Panc1 (cell line): Measurements from ENCODE around the gene FUOM.

ENCODE experiments used
- POLR2AphosphoS5 ChIP-seq: IDR thresholded peaks from 2 replicates; pipeline ENCODE4 v1.6.1; 2012; ENCODE audit warnings: mild to moderate bottlenecking, low read depth, low read length, moderate library complexity
- TF ChIP-seq, protein P1 (sequence below): fragments of 450-650 bp; IDR thresholded peaks from 2 replicates; pipeline ENCODE4 v1.5.1; 2017; ENCODE audit warnings: mild to moderate bottlenecking
- TF ChIP-seq, protein P2 (sequence below), 2 experiments: IDR thresholded peaks; 2 replicates each; pipeline ENCODE4 v1.6.1; 2011 to 2012; ENCODE audit warnings: low read depth in 2 of 2, control low read depth in 1 of 2, low read length in 1 of 2, mild to moderate bottlenecking in 1 of 2, moderate library complexity in 1 of 2; ENCODE audit not compliant: insufficient read depth in 1 of 2

DNA sequence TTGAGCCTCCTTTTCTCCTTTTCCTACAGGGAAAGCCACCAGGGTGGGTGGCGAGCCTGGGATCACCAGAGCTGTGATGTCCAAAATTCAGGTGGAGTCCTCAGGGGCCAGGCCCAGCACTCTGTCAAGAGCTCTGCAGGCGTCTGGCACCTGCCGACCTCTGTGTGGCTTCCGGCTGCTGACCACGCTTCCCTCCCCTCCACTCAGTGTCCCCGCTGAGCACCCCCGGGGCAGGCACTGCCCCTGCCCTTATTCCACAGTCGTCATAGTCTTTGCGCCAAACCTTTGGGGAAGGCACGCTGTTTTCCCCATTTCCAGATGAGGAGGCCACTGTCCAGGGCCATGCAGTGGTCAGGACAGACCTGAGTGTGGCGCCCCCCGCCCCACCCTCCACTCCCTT lies 43.7 kb upstream of the FUOM start:
- TF ChIP-seq, protein P1, sequence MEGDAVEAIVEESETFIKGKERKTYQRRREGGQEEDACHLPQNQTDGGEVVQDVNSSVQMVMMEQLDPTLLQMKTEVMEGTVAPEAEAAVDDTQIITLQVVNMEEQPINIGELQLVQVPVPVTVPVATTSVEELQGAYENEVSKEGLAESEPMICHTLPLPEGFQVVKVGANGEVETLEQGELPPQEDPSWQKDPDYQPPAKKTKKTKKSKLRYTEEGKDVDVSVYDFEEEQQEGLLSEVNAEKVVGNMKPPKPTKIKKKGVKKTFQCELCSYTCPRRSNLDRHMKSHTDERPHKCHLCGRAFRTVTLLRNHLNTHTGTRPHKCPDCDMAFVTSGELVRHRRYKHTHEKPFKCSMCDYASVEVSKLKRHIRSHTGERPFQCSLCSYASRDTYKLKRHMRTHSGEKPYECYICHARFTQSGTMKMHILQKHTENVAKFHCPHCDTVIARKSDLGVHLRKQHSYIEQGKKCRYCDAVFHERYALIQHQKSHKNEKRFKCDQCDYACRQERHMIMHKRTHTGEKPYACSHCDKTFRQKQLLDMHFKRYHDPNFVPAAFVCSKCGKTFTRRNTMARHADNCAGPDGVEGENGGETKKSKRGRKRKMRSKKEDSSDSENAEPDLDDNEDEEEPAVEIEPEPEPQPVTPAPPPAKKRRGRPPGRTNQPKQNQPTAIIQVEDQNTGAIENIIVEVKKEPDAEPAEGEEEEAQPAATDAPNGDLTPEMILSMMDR: no peak
- TF ChIP-seq, protein P2, sequence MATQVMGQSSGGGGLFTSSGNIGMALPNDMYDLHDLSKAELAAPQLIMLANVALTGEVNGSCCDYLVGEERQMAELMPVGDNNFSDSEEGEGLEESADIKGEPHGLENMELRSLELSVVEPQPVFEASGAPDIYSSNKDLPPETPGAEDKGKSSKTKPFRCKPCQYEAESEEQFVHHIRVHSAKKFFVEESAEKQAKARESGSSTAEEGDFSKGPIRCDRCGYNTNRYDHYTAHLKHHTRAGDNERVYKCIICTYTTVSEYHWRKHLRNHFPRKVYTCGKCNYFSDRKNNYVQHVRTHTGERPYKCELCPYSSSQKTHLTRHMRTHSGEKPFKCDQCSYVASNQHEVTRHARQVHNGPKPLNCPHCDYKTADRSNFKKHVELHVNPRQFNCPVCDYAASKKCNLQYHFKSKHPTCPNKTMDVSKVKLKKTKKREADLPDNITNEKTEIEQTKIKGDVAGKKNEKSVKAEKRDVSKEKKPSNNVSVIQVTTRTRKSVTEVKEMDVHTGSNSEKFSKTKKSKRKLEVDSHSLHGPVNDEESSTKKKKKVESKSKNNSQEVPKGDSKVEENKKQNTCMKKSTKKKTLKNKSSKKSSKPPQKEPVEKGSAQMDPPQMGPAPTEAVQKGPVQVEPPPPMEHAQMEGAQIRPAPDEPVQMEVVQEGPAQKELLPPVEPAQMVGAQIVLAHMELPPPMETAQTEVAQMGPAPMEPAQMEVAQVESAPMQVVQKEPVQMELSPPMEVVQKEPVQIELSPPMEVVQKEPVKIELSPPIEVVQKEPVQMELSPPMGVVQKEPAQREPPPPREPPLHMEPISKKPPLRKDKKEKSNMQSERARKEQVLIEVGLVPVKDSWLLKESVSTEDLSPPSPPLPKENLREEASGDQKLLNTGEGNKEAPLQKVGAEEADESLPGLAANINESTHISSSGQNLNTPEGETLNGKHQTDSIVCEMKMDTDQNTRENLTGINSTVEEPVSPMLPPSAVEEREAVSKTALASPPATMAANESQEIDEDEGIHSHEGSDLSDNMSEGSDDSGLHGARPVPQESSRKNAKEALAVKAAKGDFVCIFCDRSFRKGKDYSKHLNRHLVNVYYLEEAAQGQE (IDR thresholded peaks at IDR 0.05; ENCODE audit: insufficient read depth in 1 of 2, low read depth in 2 of 2, low read length in 1 of 2): no peak
- TF ChIP-seq POLR2AphosphoS5: no peak
